Measurements from ENCODE around the gene AIRE. TPM values are rescaled to one million over a fixed set of nuclear protein-coding genes. Genes with fewer than 3 reads are reported as not detected.
A peak's percentile ranks its signal among the peaks of the same experiment; 100 is the strongest.
"Not testable (repeated sequence)": the region's sequence is repeated elsewhere in the genome, so short reads cannot be mapped to it uniquely, and the experiment has no call there.

AIRE gene
- total RNA-seq, 1 experiment from 2014 or later = not detected

DNA sequence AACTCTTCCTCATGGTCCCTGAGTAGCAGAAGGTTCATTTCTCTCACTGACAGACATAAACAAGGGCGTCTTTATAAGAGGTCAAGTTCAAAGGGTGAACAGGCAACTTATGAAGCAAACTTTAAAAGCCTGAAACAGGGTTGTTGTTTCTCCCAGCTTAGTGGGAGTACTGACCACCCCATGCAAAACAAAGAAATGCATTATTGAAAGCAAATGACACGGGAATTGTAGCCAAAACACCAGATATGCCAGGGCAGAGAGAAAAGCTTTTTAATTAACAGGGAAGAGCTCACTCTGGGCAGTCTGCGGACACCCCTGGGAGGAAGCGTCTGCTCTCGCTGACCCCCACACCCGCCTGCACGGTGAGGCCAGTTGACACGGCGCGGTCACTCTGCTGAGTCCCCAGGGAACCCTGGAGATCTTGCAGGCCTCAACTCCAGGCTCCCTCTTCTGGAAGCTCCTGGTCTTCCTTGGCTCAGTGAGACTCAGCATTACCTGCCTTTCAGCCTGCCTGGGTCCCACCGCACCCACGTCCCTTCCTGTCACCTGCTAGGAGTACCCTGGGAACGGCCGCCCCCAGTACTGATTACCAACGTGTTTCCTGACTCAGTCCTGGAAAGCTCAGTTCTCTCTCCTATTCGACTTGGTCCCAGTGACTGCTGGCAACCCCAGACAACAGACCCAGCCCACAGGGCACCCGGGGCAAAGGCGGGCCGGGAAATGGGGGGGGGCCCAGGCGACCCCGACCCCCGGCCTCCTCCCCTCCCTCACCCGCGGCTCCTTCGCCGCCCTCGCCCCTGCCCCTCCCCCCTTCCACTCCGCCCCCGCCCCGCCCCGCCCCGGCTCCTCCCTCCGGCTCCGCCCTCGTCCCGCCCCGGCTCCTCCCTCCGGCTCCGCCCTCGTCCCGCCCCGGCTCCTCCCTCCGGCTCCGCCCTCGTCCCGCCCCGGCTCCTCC lies 52.5 kb downstream of the AIRE start:
- peak; percentile 57 for DNase-seq (ENCODE audit: low read depth)

GRCh38 chr21:44338971-44339910 lies 53.6 kb downstream of the AIRE start, which contains the start of gene CFAP410:
Gene CFAP410 (minus strand): TSS chr21:44339390. CDS start chr21:44339194, 196 bp downstream.
- DNase-seq (ENCODE audit: low read depth) = peak; percentile 93

DNA sequence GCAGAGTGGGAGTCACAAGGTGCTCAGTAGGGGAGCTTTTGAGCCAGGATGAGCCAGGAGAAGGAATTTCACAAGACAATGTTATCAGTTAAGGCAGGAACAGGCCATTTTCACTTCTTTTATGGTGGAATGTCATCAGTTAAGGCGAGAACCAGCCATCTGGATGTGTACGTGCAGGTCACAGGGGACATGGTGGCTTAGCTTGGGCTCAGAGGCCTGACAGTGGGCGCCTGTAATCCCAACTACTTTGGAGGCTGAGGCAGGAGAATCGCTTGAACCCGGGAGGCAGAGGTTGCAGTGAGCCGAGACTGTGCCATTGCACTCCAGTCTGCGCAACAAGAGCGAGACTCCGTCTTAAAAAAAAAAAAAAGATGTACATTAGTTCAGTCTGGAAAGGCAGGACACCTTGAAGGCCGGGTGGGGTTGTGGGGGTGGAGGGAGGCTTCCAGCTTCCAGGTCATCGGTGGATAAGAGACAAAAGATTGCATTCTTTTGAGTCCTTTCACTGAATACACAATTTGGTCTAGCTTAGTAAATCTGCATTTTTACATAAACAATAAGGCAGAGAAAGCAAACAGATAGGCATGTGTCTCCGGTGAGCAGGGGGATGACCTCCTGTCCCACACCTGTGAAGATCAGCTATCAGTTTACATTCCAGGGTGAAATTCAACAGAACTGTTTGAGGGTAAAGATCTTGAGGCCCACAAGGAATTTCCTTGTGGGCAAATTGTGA lies 56.2 kb downstream of the AIRE start:
- DNase-seq (ENCODE audit: low read depth) = not testable (repeated sequence)

- DNase-seq (ENCODE audit: low read depth) = not testable (repeated sequence)
These were observed 57.3 kb downstream of the AIRE start for GRCh38 chr21:44342981-44343380.

DNA sequence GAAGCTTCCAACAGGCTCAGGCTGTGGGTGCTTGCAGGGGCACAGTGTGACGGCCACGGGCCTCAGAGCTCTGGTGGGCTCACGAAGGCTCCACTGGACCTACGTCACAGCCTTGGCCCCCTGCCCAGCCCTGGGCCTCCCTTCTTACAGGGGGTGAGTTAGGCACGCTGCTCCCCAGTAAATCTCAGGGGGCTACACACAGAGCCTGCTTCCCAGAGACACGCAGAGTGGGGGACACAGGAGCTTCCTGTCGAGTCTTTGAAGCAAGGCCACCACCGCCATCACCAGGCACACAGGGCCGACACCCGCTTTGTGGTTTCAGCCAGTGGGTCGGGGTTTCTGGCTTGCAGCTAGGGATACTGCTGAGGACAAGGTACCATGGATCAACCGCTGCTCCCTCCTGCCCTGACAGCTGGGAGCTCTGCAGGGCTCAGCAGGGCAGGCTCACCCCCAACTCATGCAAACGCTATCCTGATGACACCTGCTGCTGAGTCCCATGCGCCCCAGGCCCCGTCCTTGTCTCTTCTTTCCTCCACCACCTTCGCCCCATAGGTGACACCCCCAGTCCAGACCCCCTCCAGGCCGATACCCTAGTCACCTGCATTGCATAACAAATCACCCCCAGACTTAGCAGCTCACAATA lies 59.0 kb downstream of the AIRE start:
- no peak for DNase-seq (ENCODE audit: low read depth)

DNA sequence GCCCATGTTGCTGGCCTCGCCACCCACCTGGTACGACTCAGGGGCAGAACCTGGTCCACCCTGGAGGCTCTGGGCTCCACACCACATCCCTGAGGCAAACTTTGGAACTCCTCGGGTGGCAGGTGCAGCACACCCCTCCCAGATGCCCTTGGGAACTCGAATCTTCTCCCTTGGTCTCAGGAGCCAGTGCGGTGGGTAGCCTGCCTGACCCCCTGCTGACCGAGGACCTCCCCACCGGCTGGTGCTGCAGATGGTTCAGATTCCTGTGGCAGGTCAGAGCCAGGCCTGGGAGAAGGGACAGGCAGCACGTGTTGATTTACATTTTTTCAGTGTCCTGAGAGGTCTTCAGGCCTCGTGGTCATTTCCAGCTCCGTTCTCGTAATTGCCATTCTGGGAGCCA lies 59.8 kb downstream of the AIRE start:
- no peak for DNase-seq (ENCODE audit: low read depth)

DNA sequence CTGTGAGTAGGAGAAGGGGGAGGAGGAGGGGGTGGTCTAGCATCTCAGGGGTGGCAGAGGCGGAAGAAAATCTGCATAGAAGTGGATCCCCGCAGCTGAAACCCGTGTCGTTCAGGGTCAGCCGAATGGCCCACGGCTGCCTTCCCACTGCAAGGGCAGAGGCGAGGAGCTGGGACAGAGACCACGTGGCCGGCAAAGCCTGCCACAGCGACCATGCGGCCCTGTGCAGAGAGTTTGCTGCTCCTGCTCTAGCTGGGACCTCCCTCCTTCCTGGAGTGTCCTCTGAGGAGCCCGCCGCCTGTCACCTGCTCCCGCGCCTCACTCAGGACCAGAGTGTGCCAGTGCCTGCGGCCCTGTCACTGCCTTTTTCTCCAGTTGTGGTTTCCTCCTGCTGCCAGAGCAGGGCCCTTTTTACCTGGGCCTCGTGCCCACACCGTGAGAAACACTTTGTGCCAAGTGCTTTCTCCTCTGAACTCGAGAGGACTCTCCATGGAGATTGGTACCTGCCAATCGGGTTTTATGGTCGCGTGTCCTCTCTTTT lies 62.3 kb downstream of the AIRE start:
- no peak for DNase-seq (ENCODE audit: low read depth)

Other genes with a start within 250 kb of the AIRE start
- gene PWP2, start 178.5 kb upstream of the AIRE start, total RNA-seq (2014; rRNA removed; shearing (Covaris generic)) = 6.4 and 14.4 TPM in 2 replicates
- gene GATD3, start 152.2 kb upstream of the AIRE start, total RNA-seq (2014; rRNA removed; shearing (Covaris generic)) = 4.5 and 8.3 TPM in 2 replicates
- gene ICOSLG, start 44.9 kb upstream of the AIRE start, total RNA-seq (2014; rRNA removed; shearing (Covaris generic)) = 0.10 TPM in 1 of 2 replicates, not detected in the other
- not detected in 2 replicates for gene DNMT3L, start 24.0 kb upstream of the AIRE start, total RNA-seq (2014; rRNA removed; shearing (Covaris generic))
- 129 and 226 TPM in 2 replicates for gene PFKL, start 14.2 kb downstream of the AIRE start, total RNA-seq (2014; rRNA removed; shearing (Covaris generic))
- 30.5 and 33.4 TPM in 2 replicates for gene CFAP410, start 53.5 kb downstream of the AIRE start, total RNA-seq (2014; rRNA removed; shearing (Covaris generic))
- gene TRPM2, start 67.7 kb downstream of the AIRE start, total RNA-seq (2014; rRNA removed; shearing (Covaris generic)) = 0.99 and 1.3 TPM in 2 replicates
- not detected in 2 replicates for gene LRRC3, start 169.6 kb downstream of the AIRE start, total RNA-seq (2014; rRNA removed; shearing (Covaris generic))

Measured in M059J (cell line).